Gastroesophageal sphincter (tissue), 4 donors: ENCODE results near the gene ZFHX3. TPM values are rescaled to one million over a fixed set of nuclear protein-coding genes. Genes with fewer than 3 reads are reported as not detected.

Experiments used
- ATAC-seq: fragments of 150-250 bp; one replicate; pipeline ENCODE4 v1.9.1; 2016; ENCODE audit warnings: mild to moderate bottlenecking, moderate library complexity
- H3K27ac ChIP-seq, 4 donors: fragments of 200-600 bp; sonication (generic) in 3 of 4; 1 replicate in 3 of 4; 2 replicates in 1 of 4; pipeline ENCODE4 v1.5.1; 2016 to 2019
- H3K27me3 ChIP-seq: fragments of 200-600 bp; sonication (generic); one replicate; pipeline ENCODE4 v1.5.1; 2019
- H3K36me3 ChIP-seq, 2 donors: fragments of 200-600 bp; sonication (generic); one replicate each; pipeline ENCODE4 v1.5.1; 2019; ENCODE audit warnings: control low read depth in 1 of 2
- H3K4me1 ChIP-seq, 3 donors: fragments of 200-600 bp; sonication (generic); 1 replicate in 2 of 3; 2 replicates in 1 of 3; pipeline ENCODE4 v1.5.1; 2016 to 2019; ENCODE audit warnings: control low read depth in 2 of 3
- H3K4me3 ChIP-seq, 2 donors: fragments of 200-600 bp; sonication (generic); one replicate each; pipeline ENCODE4 v1.5.1; 2019; ENCODE audit warnings: mild to moderate bottlenecking in 1 of 2, moderate library complexity in 1 of 2
- H3K9me3 ChIP-seq, 3 donors: fragments of 200-600 bp; sonication (generic); one replicate each; pipeline ENCODE4 v1.5.1; 2017 to 2019; ENCODE audit warnings: control low read depth in 2 of 3
- EP300 ChIP-seq: sonication (generic); formaldehyde crosslinking; IDR thresholded peaks from one replicate; pipeline ENCODE4 v1.6.1; 2017; ENCODE audit warnings: antibody characterized with exemption, mild to moderate bottlenecking
- POLR2A ChIP-seq, 2 donors: fragments of 450-650 bp; IDR thresholded peaks; one replicate each; pipeline ENCODE4 v1.6.1; 2017; ENCODE audit warnings: antibody characterized with exemption in 2 of 2, mild to moderate bottlenecking in 2 of 2, moderate library complexity in 1 of 2
- POLR2AphosphoS5 ChIP-seq: sonication (generic); formaldehyde crosslinking; IDR thresholded peaks from one replicate; pipeline ENCODE4 v1.6.1; 2017; ENCODE audit warnings: antibody characterized with exemption
- WGBS, 2 donors: methylation state at CpG; one replicate each; pipeline ENCODE4 v1.1.5; 2018; ENCODE audit warnings: low coverage in 1 of 2; 5-methylcytosine and 5-hydroxymethylcytosine counted together
- total RNA-seq, 4 donors: library from RNA; depleted of rRNA; stranded (reverse); fragments of >200 nt; gene quantifications; one replicate each; pipeline ENCODE4 v1.1.0, GENCODE V29; 2016
- TF ChIP-seq, protein P1 (sequence below), 4 experiments: fragments of 200-600 bp in 2 of 4; fragments of 450-650 bp in 2 of 4; sonication (generic) in 1 of 4; IDR thresholded peaks; one replicate each; pipeline ENCODE4 v1.5.1; 2017 to 2019; ENCODE audit warnings: antibody characterized with exemption in 4 of 4, mild to moderate bottlenecking in 2 of 4, moderate library complexity in 2 of 4

Gene ZFHX3
- total RNA-seq, 4 donors from 2014 or later, result 24.0 to 47.1 (median 29.5) TPM

DNA sequence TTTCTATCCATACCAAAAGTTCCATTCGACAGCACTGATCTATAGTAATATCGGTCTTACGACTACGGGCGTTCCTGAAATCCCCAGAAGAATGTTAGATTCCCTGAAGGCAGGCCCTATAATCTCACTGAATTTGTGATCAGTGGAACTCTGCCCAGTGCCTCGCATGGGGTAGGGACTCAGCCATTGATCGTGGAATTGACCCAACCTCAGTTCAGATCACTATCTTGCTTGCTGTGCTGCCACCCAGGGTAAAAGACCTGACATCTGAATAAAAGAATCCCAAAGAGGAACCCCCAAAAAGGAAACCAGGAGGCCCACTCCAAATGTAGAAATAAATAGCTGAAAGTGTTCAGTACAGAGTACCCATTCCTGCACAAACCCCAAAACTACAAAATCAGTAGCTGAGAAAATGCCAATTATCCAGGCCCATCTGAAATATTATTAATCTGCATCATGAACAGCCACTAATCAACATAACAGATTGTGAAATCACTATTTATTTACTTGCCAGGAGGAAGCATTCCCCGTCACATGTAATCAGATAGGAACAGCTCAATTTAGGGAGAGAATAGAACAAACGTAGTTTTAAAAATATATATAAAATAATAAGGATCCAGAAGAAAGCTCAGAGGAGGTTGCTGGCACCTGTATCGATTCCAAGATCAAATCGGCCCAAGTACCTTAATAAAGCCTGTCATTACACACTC is 221.9 kb downstream of the ZFHX3 start:
- no peak overlapping the region for H3K4me3 ChIP-seq
- H3K4me1 ChIP-seq, result peaks cover 0 to 16% (median 6%) of the 10 kb centered on the region in 3 donors
- no peak for TF ChIP-seq EP300
- TF ChIP-seq, protein P1, sequence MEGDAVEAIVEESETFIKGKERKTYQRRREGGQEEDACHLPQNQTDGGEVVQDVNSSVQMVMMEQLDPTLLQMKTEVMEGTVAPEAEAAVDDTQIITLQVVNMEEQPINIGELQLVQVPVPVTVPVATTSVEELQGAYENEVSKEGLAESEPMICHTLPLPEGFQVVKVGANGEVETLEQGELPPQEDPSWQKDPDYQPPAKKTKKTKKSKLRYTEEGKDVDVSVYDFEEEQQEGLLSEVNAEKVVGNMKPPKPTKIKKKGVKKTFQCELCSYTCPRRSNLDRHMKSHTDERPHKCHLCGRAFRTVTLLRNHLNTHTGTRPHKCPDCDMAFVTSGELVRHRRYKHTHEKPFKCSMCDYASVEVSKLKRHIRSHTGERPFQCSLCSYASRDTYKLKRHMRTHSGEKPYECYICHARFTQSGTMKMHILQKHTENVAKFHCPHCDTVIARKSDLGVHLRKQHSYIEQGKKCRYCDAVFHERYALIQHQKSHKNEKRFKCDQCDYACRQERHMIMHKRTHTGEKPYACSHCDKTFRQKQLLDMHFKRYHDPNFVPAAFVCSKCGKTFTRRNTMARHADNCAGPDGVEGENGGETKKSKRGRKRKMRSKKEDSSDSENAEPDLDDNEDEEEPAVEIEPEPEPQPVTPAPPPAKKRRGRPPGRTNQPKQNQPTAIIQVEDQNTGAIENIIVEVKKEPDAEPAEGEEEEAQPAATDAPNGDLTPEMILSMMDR (IDR thresholded peaks at IDR 0.05), result no peak
- no peak for TF ChIP-seq POLR2A (IDR thresholded peaks at IDR 0.05)
- TF ChIP-seq POLR2AphosphoS5, result no peak
- no peak for ATAC-seq
- no peaks in the 10 kb centered on the region for H3K27me3 ChIP-seq
- no peak overlapping the region for H3K27ac ChIP-seq
- H3K9me3 ChIP-seq, result no peaks in the 10 kb centered on the region
- WGBS, 2 donors, result 77 to 93% methylated on average over 10 to 11 of the region's 11 CpGs
- H3K36me3 ChIP-seq, result peaks cover 0 to 25% of the 10 kb centered on the region in 2 donors

GRCh38 chr16:72824761-72825160 is 223.2 kb downstream of the ZFHX3 start:
- H3K27ac ChIP-seq, result no peak overlapping the region
- peaks cover 0 to 25% of the 10 kb centered on the region in 2 donors for H3K36me3 ChIP-seq
- no peaks in the 10 kb centered on the region for H3K27me3 ChIP-seq
- no peak overlapping the region for H3K4me3 ChIP-seq
- TF ChIP-seq POLR2A (IDR thresholded peaks at IDR 0.05) (no peak), EP300 (no peak), POLR2AphosphoS5 (no peak)
- TF ChIP-seq, protein P1 (IDR thresholded peaks at IDR 0.05), result no peak
- 81 to 93% methylated on average over 3 to 4 of the region's 5 CpGs for WGBS, 2 donors
- H3K4me1 ChIP-seq, result peaks cover 0 to 16% (median 6%) of the 10 kb centered on the region in 3 donors
- no peak for ATAC-seq
- H3K9me3 ChIP-seq, result no peaks in the 10 kb centered on the region

DNA sequence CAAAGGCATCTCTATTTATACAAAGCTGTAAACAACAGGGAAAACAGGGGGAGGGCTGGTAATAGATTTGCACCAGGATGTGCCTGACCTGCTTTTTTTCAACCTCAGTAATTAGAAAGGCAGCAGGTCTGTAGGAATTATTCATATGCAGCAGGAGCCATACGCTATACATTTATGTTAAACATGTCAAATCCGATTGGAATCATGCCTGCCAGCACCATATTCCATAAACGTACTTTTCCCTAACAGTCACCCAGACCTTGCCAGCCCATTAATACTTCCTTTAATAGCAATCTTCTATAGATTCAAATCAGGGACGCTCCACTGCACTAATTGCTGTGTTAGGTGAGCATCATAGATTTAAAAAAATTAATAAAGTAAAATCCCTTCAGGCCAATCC is 223.9 kb downstream of the ZFHX3 start:
- no peaks in the 10 kb centered on the region for H3K27me3 ChIP-seq
- no peak overlapping the region for H3K4me3 ChIP-seq
- TF ChIP-seq POLR2A (IDR thresholded peaks at IDR 0.05) (no peak), EP300 (no peak), POLR2AphosphoS5 (no peak)
- TF ChIP-seq, protein P1 (IDR thresholded peaks at IDR 0.05), result no peak
- no peaks in the 10 kb centered on the region for H3K9me3 ChIP-seq
- no peak overlapping the region for H3K27ac ChIP-seq
- peaks cover 0 to 21% (median 6%) of the 10 kb centered on the region in 3 donors for H3K4me1 ChIP-seq
- ATAC-seq, result no peak
- H3K36me3 ChIP-seq, result peaks cover 0 to 18% of the 10 kb centered on the region in 2 donors
- WGBS, 2 donors, result 83 to 90% methylated on average over 3 to 4 of the region's 4 CpGs

DNA sequence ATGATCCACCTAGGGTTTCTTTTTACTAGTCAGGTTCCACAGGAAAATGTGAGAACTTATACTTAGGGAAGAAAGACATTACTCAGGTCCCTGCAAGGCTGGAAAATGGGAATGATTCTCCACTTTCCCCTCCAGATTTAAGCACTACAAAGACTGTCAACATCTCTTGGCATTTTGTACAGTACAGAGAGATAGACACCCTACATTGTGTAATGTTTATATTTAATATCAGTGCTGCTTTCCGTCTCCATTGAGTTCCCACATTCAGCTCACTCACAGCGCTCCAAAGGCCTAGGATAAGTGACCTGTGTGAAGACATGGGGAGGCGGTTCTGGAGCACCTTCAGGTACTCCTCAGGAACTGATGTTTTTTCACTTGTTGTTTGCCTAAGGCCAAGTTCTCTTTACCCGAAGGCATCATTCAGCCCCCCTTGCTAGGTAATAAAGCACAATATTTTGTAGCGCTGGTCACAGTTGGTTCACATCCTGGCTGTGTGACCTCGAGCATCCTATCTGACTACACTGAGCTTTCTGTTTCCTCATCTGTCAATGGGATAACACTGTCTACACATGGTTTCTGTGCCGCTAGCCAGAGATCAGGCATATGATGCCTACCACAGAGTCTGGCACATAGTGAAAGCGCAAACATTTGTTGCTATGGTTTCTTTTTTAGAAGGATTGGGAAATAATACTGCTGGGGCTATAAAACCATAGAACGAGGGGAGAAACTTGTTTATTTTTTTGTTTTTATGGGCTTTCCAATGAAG is 226.6 kb downstream of the ZFHX3 start:
- H3K4me3 ChIP-seq, result no peak overlapping the region
- WGBS, 2 donors, result 91 to 93% methylated on average over 6 to 8 of the region's 9 CpGs
- H3K9me3 ChIP-seq, result no peaks in the 10 kb centered on the region
- no peak overlapping the region for H3K27ac ChIP-seq
- ATAC-seq, result no peak
- peaks cover 0 to 13% of the 10 kb centered on the region in 2 donors for H3K36me3 ChIP-seq
- H3K27me3 ChIP-seq, result no peaks in the 10 kb centered on the region
- TF ChIP-seq, protein P1 (IDR thresholded peaks at IDR 0.05), result no peak
- TF ChIP-seq POLR2A (IDR thresholded peaks at IDR 0.05), result no peak
- H3K4me1 ChIP-seq, result peaks cover 0 to 14% (median 0%) of the 10 kb centered on the region in 3 donors
